Articular chondrocyte of knee joint (primary cell): ENCODE data around the gene TAF9B. TPM values are rescaled to one million over a fixed set of nuclear protein-coding genes. Genes with fewer than 3 reads are reported as not detected.

ENCODE experiments used
- total RNA-seq: library from RNA; depleted of rRNA; stranded (reverse); fragments of >200 nt; gene quantifications from 2 replicates; pipeline ENCODE4 v1.2.3, GENCODE V29; 2012

The TAF9B gene
- total RNA-seq: 36.5 and 48.8 TPM in 2 replicates

GRCh38 chrX:78139160-78140123 is at the start of gene TAF9B:
Gene TAF9B, minus strand, starts transcription at chrX:78139650. Its CDS starts 39 bp downstream, at chrX:78139611.

GRCh38 chrX:78103623-78104446 is 35.6 kb downstream of the TAF9B start, which contains the start of gene PGK1:
Gene PGK1, plus strand, starts transcription at chrX:78104248. Its CDS starts 93 bp downstream, at chrX:78104341.

Other genes starting within 250 kb of the TAF9B start
- gene MAGT1, start 244.2 kb downstream of the TAF9B start, total RNA-seq: 110 and 137 TPM in 2 replicates
- 254 and 316 TPM in 2 replicates for gene COX7B, start 240.2 kb downstream of the TAF9B start, total RNA-seq
- 14.1 and 17.0 TPM in 2 replicates for gene ATP7A, start 229.0 kb downstream of the TAF9B start, total RNA-seq
- not detected in 2 replicates for gene PGAM4, start 170.0 kb downstream of the TAF9B start, total RNA-seq
- gene PGK1, start 35.4 kb downstream of the TAF9B start, total RNA-seq: 344 and 383 TPM in 2 replicates
- 0.39 and 1.6 TPM in 2 replicates for gene CYSLTR1, start 188.0 kb upstream of the TAF9B start, total RNA-seq